SK-N-SH treated with all-trans-retinoic acid at 6 μM for 48 hours (cell line): ENCODE measurements around the gene CRAMP1.

Experiments
- ATAC-seq: fragments of 200-7000 bp; cut with Tn5 transposase; 3 replicates; pipeline ENCODE4 v1.9.1; 2020; ENCODE audit warnings: mild to moderate bottlenecking, moderate library complexity
- ARNTL ChIP-seq: fragments of 450-650 bp; formaldehyde crosslinking; IDR thresholded peaks from 2 replicates; pipeline ENCODE4 v1.5.0; 2020; ENCODE audit warnings: low read depth, mild to moderate bottlenecking, moderate library complexity, borderline replicate concordance
- CREB5 ChIP-seq: fragments of 250-450 bp; sonication (Bioruptor Pico); IDR thresholded peaks from 2 replicates; pipeline ENCODE4 v1.5.1; 2020; ENCODE audit warnings: low read depth, mild to moderate bottlenecking, moderate library complexity
- CSDC2 ChIP-seq: fragments of 250-450 bp; sonication (Bioruptor Pico); IDR thresholded peaks from 2 replicates; pipeline ENCODE4 v1.5.0; 2020; ENCODE audit warnings: mild to moderate bottlenecking, moderate library complexity
- CSRNP3 ChIP-seq: fragments of 250-450 bp; sonication (Bioruptor Pico); IDR thresholded peaks from 2 replicates; pipeline ENCODE4 v1.5.1; 2021; ENCODE audit warnings: mild to moderate bottlenecking, moderate library complexity
- ESRRG ChIP-seq: fragments of 250-450 bp; sonication (Bioruptor Pico); IDR thresholded peaks from 2 replicates; pipeline ENCODE4 v1.6.1; 2021; ENCODE audit warnings: mild to moderate bottlenecking
- GLIS3 ChIP-seq: fragments of 250-450 bp; sonication (Bioruptor Pico); IDR thresholded peaks from 2 replicates; pipeline ENCODE4 v1.5.0; 2020; ENCODE audit warnings: mild to moderate bottlenecking, moderate library complexity
- ISL1 ChIP-seq: fragments of 250-450 bp; sonication (Bioruptor Pico); IDR thresholded peaks from 2 replicates; pipeline ENCODE4 v2.1.2; 2022; ENCODE audit warnings: mild to moderate bottlenecking, moderate library complexity
- OSR1 ChIP-seq: fragments of 250-450 bp; sonication (Bioruptor Pico); IDR thresholded peaks from 2 replicates; pipeline ENCODE4 v1.8.0; 2022; ENCODE audit warnings: moderate library complexity, mild to moderate bottlenecking, inconsistent platforms
- PATZ1 ChIP-seq: fragments of 250-450 bp; sonication (Bioruptor Pico); IDR thresholded peaks from 2 replicates; pipeline ENCODE4 v1.8.0; 2020; ENCODE audit warnings: mild to moderate bottlenecking, moderate library complexity, borderline replicate concordance
- POU6F1 ChIP-seq: fragments of 250-450 bp; sonication (Bioruptor Pico); IDR thresholded peaks from 2 replicates; pipeline ENCODE4 v1.8.0; 2021; ENCODE audit warnings: low read depth, mild to moderate bottlenecking, moderate library complexity, borderline replicate concordance
- PPARA ChIP-seq: fragments of 250-450 bp; sonication (Bioruptor Pico); IDR thresholded peaks from 2 replicates; pipeline ENCODE4 v1.5.0; 2020; ENCODE audit warnings: mild to moderate bottlenecking, borderline replicate concordance
- RARB ChIP-seq: fragments of 250-450 bp; sonication (Bioruptor Pico); IDR thresholded peaks from 2 replicates; pipeline ENCODE4 v1.8.0; 2021; ENCODE audit warnings: mild to moderate bottlenecking, moderate library complexity
- SNAI2 ChIP-seq: fragments of 250-450 bp; sonication (Bioruptor Pico); IDR thresholded peaks from 2 replicates; pipeline ENCODE4 v1.5.0; 2020; ENCODE audit warnings: mild to moderate bottlenecking, moderate library complexity
- TCF4 ChIP-seq: fragments of 250-450 bp; sonication (Bioruptor Pico); IDR thresholded peaks from 2 replicates; pipeline ENCODE4 v1.8.0; 2021; ENCODE audit warnings: mild to moderate bottlenecking, moderate library complexity, borderline replicate concordance
- TSHZ2 ChIP-seq: fragments of 250-450 bp; sonication (Bioruptor Pico); IDR thresholded peaks from 2 replicates; pipeline ENCODE4 v1.5.0; 2020; ENCODE audit warnings: mild to moderate bottlenecking, moderate library complexity
- ZC3H10 ChIP-seq: fragments of 250-450 bp; sonication (Bioruptor Pico); IDR thresholded peaks from 2 replicates; pipeline ENCODE4 v1.5.1; 2021; ENCODE audit warnings: mild to moderate bottlenecking, moderate library complexity
- ZFP3 ChIP-seq: fragments of 250-450 bp; sonication (Bioruptor Pico); IDR thresholded peaks from 2 replicates; pipeline ENCODE4 v1.5.0; 2020; ENCODE audit warnings: mild to moderate bottlenecking, moderate library complexity
- ZNF565 ChIP-seq: fragments of 450-650 bp; formaldehyde crosslinking; conservative IDR thresholded peaks from 2 replicates; pipeline ENCODE4 v1.5.0; 2020; ENCODE audit warnings: low read depth, mild to moderate bottlenecking, moderate library complexity
- ZNF70 ChIP-seq: fragments of 450-650 bp; formaldehyde crosslinking; IDR thresholded peaks from 2 replicates; pipeline ENCODE4 v1.5.0; 2020; ENCODE audit warnings: mild to moderate bottlenecking, moderate library complexity
- ZNF8 ChIP-seq: fragments of 450-650 bp; formaldehyde crosslinking; IDR thresholded peaks from 2 replicates; pipeline ENCODE4 v1.5.0; 2020; ENCODE audit warnings: mild to moderate bottlenecking, moderate library complexity

CRAMP1 gene

DNA sequence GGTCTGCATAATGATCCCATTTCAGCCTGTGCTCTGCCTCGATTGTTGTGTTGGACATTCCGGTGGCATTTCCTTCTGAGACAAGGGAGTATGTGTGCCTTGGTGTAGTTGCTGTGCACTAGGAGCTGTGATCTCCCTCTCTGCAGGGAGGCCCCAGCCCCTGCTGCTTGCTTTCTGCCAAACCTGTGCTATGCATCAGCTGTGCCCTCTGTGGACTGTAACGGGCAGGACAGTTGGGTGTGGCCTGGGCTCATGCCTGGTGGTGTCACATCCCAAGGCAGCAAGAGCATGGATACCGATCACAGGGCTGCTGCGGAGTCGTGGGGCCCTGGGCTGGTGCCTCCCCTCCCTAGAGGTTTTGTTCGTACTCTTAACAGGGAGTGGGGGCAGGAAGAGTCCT lies 62.1 kb downstream of the CRAMP1 start:
- no peak for ATAC-seq
- TF ChIP-seq ESRRG (CRISPR knock-in tag): no peak
- no peak for TF ChIP-seq TSHZ2 (CRISPR knock-in tag)
- TF ChIP-seq RARB (CRISPR knock-in tag): no peak
- no peak for TF ChIP-seq ZC3H10
- no peak for TF ChIP-seq ZNF70 (CRISPR knock-in tag)
- no peak for TF ChIP-seq ZNF8 (CRISPR knock-in tag)
- no peak for TF ChIP-seq ZNF565 (CRISPR knock-in tag)
- no peak for TF ChIP-seq PATZ1
- no peak for TF ChIP-seq ZFP3
- no peak for TF ChIP-seq CSRNP3 (CRISPR knock-in tag)
- no peak for TF ChIP-seq PPARA (CRISPR knock-in tag)
- TF ChIP-seq OSR1 (CRISPR knock-in tag): no peak
- TF ChIP-seq CSDC2: no peak
- TF ChIP-seq POU6F1: no peak
- TF ChIP-seq ARNTL (CRISPR knock-in tag): no peak
- TF ChIP-seq CREB5 (CRISPR knock-in tag): no peak

DNA sequence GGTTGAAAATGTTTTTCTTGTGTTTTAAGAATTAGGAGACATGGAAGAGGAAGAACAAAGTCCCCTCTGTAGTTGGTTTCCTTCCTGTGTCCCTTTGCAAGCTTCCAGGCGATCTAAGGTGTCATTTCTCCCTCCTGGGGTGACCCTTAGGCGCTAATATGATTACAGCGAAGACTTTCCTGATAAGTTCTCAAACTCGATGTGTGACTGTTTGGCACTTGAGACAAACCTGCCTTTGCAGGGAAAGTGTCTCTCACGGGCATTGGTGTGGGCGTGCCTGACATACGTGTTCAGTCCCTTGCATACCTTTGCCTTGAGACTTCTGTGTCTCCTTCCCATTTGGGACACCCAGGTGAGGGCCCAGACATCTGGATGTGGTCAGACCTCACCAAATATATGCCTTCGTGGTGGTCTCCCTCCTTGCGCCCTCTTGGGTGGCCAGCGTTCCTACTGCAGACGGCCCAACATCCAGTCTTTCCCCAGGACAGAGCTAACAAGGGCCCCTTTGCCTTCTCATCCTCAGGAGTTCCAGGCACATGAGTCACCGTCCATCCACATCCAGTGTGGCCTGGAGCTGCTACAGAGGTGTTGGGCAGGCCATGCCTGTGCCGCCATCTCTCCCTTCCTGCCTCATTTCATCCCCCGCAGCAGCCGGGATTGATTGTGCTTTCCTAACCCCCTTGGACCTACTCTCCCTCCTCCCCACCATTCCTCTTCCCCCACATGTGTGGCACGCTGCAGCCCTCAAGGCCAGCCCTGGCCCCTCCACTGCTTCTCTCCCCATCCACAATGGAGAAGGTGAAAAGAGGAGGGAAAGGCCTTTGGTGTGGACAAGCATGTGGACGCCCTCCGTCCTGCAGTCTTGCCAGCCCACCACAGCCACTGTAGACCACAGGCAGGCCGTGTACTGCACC lies 62.8 kb downstream of the CRAMP1 start:
- ATAC-seq: peak; percentile 47
- no peak for TF ChIP-seq PPARA (CRISPR knock-in tag)
- TF ChIP-seq CSDC2: no peak
- TF ChIP-seq ZC3H10: no peak
- TF ChIP-seq ZNF565 (CRISPR knock-in tag): no peak
- no peak for TF ChIP-seq GLIS3 (CRISPR knock-in tag)
- no peak for TF ChIP-seq SNAI2 (CRISPR knock-in tag)
- TF ChIP-seq TSHZ2 (CRISPR knock-in tag): no peak
- no peak for TF ChIP-seq TCF4 (CRISPR knock-in tag)
- TF ChIP-seq ISL1 (CRISPR knock-in tag): no peak
- TF ChIP-seq ZNF8 (CRISPR knock-in tag): no peak
- TF ChIP-seq CREB5 (CRISPR knock-in tag): no peak
- TF ChIP-seq, all 23 proteins: peak for 0
